Measurements from ENCODE around the gene EIF3K.

DNA sequence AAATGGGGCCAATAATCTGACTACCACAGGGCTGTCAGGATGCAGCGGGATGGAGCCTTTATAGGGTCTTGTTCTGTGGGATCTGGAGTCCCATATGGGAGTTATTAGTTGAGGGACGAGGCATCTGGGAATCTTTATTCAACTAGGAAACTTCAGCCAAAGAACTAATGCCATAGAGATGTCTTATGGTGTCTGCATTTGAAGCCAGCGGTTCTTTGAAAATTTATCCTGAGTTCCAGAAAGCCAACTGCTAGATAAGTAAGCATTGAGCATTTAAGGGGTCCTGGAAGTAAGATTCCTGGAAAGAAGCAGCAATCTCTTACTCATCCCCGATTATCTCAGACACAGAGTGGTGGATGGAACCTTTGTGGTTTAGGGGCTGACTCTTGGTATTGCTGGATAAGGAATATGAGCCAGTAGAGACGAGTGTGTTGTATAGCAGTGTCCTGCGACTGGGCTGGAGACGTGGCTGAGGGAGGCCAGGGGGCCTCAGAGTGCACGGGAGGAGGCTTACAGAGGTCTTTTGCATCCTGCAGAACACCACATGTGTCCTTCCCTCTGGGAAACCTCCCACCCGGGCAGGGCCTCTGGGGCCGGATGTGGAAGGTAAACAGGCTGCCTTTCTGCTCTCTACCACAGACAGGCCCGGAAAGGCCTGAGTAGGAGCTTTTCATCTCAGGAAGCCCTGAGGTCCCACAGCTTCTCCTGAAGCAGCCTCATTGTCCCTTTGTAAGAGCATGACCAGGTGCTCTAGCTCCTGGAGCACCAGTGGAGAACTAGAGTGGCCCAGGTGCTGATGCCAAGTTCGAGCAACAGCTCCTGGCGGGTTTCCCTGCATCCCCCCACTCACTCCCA is 57.3 kb downstream of the EIF3K start:
- TF ChIP-seq, protein P1, sequence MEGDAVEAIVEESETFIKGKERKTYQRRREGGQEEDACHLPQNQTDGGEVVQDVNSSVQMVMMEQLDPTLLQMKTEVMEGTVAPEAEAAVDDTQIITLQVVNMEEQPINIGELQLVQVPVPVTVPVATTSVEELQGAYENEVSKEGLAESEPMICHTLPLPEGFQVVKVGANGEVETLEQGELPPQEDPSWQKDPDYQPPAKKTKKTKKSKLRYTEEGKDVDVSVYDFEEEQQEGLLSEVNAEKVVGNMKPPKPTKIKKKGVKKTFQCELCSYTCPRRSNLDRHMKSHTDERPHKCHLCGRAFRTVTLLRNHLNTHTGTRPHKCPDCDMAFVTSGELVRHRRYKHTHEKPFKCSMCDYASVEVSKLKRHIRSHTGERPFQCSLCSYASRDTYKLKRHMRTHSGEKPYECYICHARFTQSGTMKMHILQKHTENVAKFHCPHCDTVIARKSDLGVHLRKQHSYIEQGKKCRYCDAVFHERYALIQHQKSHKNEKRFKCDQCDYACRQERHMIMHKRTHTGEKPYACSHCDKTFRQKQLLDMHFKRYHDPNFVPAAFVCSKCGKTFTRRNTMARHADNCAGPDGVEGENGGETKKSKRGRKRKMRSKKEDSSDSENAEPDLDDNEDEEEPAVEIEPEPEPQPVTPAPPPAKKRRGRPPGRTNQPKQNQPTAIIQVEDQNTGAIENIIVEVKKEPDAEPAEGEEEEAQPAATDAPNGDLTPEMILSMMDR (IDR thresholded peaks at IDR 0.05): no peak
- no peak for TF ChIP-seq POLR2A (IDR thresholded peaks at IDR 0.05)

Measured in adrenal gland (tissue), 5 donors.